Activated effector memory CD4-positive, alpha-beta T cell treated with anti-CD3 and anti-CD28 coated beads, Interleukin-2, amount 50 U/mL, for 16 hours (primary cell): ENCODE results near the gene TASOR.
"Not testable (repeated sequence)": the region's sequence is repeated elsewhere in the genome, so short reads cannot be mapped to it uniquely, and the experiment has no call there.

Experiments used
- DNase-seq: peaks from one replicate; pipeline ENCODE4 v3.0.0-alpha.2; 2020

Gene TASOR

DNA sequence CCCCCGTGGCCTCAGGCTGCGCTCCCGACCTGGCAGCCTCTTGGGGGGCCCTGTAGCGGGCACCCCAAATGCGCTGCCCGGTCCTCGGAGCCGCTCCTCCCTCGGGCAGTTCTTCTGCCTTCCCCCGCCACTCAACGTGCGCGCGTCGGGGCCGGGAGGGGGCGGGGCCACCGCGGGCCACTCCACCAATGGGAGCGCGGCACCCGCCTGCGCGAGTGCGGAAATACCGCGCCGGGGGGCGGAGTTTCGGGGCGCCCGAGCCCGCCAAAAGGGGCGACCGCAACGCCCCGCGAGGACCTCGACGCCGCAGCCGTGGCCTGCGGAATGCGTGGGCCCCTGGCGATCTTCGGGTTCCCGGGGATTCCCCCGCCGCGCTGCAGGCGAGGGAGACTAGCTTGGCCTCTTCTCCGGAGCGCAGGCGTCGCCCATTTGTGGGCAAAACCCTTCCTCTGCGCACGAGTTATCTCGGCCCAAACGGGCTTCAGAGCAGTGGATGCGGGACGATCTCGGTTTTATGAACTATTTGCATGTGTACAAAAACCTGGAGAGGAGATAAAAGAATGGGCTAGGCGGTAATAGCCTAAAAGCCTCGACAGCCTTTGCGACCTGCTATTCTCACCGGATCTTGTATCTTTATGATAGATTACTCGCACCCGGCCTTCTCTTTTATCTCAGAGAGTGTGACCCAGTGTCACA is at the start of gene TASOR:
Gene TASOR (minus strand): TSS at position 144 of the 696 bp plus-strand sequence. CDS start 259 bp downstream, outside the sequence.
- peak; percentile 96 for DNase-seq

DNA sequence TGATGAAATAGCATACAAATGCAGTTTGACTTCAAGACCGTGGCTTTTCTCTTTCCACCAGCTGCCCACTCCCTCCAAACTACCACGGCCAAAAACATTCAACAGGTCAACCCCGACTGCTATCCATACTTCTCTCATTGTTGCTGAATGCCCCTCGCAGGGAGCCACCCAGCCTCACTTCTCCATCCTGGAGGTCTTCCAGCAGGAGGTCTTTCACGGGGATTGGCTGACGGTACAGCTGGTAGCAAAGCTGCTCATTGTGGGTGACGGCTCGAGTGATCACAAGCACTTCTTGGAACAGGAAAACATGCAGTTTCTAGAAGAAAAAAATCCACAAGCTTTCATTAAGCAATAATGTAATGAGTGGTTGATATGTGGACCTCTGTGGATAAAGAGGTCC is 49.0 kb upstream of the TASOR start:
- DNase-seq, result no peak

DNA sequence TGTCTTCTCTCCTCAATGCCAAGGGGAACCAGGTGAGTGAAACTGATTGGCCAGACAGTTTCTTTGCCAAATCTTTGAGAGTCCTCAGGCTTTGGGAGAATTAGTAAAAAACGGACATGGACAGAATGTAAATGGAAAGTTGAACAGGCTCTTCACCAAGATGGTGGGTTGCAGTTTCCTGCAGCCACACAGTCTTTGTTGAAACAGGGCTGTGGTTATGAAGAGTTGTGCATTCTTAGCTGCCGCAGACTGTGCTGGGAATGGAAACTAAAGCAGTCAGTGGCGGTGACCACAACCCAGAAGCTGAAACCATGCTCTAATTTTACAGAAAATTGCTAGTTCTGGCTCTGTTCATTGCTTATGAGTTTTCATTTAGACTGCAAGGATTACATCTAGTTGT is 42.1 kb upstream of the TASOR start:
- DNase-seq, result peak; percentile 76

GRCh38 chr3:56724676-56725075 is 41.6 kb upstream of the TASOR start:
- DNase-seq, result no peak

GRCh38 chr3:56720849-56721248 is 37.8 kb upstream of the TASOR start:
- no peak for DNase-seq

DNA sequence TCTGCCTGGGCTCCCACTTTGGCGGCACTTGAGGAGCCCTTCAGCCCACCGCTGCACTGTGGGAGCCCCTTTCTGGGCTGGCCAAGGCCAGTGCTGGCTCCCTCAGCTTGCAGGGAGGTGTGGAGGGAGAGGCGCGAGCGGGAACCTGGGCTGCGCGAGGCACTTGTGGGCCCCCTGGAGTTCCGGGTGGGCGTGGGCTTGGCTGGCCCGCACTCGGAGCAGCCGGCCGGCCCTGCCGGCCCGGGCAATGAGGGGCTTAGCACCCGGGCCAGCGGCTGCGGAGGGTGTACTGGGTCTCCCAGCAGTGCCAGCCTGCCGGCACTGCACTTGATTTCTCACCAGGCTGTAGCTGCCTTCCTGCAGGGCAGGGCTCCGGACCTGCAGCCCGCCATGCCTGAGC is 35.7 kb upstream of the TASOR start:
- not testable (repeated sequence) for DNase-seq

DNA sequence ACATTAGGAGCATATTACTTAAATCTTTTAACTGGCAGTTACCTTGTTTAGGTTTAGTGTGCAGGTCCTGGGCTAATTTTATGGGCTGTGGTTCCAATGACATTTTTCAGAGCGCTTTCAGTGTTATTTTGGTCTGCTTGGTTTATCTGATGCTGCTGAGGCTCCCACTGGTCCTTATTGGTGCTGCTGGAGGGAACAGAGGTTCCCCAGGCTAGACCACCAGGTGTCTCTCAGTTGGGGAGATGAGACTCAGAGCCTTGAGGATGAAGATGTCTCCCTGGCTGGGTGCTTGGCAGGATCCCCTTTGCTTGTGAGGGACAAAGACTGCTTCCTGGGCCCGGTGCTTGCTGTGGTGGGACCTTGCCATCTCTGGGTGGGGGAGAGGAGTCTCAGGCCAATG is 28.3 kb upstream of the TASOR start:
- no peak for DNase-seq

- not testable (repeated sequence) for DNase-seq
Observed at GRCh38 chr3:56707412-56707811, 24.3 kb upstream of the TASOR start.

- DNase-seq, result no peak
Observed at GRCh38 chr3:56706629-56707028, 23.6 kb upstream of the TASOR start.

GRCh38 chr3:56704706-56705105 is 21.6 kb upstream of the TASOR start:
- no peak for DNase-seq

DNA sequence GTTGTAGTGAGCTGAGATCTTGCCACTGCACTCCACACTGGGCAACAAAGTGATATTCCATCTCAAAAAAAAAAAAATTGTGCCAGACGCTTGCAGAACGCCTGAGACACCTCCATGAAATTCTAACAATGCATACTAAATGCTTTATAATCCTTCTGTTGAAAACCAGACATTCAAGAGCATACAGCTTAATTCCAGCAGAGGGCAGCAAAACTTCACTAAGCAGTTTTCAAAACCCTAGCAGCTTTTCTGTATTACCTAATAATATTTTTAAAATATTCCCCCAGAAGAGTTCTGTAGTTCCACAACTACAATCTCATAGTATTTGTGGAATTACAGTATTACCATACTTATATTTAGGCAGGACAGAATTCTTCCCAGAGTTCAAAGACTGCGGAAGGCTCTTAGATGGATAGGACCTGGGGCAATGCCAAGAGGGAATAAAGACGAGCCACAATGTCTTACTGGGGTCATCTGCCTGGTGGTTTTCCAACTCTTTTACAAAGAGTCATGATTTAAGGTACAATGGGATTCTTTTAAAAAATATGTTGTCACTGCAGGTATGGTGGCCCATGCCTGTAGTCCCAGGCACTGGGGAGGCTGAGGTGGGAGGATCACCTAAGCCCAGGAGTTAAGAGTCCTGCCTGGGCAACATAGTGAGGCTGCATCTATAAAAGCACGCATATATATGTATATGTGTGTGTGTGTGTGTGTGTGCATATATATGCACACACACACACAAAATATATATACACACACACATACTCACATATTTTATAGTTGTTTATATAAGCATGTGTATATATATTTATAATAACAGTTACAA is 19.6 kb upstream of the TASOR start:
- DNase-seq, result no peak

DNA sequence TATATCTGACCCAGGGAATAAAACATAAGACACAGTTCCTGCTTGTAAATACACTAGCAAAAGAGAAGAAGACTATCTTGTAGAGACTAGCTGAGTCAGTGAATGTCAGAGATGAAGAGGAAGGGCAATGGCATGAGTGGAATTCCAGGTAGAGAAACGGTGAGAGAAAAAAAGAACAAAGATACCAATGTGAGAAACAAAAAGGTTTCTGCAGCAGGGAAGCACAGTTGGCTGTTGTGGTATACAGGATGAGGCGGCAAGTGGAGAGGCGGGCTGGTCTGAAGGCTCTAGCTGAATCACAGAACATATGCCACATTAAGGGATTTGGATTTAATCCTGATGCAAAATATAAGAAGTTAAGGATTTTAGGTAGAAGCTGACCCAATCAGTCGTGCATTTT is 17.1 kb upstream of the TASOR start:
- DNase-seq, result no peak

GRCh38 chr3:56694867-56695683 is 12.0 kb upstream of the TASOR start:
- DNase-seq, result no peak

DNA sequence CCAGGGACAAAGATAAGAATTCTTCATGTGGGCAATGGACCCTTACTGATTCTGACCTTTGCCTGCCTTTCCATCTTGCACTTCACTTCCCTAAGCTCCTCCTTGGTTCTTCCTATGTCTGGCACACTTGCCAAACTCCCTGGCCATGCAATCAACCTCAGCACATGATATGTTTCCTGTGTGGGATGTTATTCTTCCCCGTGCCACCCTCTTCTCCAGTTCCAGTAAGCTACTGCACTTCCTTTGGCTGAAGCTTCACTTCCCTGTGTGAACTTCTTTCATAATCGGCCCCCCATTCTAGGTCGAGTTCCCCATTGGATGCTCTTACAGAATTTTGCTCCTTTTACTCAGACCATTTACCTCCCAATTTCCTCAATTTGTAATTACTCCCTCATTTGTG is 10.7 kb upstream of the TASOR start:
- DNase-seq, result no peak

- DNase-seq, result not testable (repeated sequence)
Observed at GRCh38 chr3:56692520-56693433, 9.7 kb upstream of the TASOR start.

DNA sequence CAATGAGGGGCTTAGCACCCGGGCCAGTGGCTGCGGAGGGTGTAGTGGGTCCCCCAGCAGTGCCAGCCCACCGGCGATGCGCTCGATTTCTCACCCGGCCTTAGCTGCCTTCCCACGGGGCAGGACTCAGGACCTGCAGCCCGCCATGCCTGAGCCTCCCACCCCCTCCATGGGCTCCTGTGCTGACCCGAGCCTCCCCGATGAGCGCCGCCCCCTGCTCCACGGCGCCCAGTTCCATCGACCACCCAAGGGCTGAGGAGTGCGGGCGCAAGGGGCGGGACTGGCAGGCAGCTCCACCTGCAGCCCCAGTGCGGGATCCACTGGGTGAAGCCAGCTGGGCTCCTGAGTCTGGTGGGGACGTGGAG is 8.9 kb upstream of the TASOR start:
- DNase-seq, result not testable (repeated sequence)

DNA sequence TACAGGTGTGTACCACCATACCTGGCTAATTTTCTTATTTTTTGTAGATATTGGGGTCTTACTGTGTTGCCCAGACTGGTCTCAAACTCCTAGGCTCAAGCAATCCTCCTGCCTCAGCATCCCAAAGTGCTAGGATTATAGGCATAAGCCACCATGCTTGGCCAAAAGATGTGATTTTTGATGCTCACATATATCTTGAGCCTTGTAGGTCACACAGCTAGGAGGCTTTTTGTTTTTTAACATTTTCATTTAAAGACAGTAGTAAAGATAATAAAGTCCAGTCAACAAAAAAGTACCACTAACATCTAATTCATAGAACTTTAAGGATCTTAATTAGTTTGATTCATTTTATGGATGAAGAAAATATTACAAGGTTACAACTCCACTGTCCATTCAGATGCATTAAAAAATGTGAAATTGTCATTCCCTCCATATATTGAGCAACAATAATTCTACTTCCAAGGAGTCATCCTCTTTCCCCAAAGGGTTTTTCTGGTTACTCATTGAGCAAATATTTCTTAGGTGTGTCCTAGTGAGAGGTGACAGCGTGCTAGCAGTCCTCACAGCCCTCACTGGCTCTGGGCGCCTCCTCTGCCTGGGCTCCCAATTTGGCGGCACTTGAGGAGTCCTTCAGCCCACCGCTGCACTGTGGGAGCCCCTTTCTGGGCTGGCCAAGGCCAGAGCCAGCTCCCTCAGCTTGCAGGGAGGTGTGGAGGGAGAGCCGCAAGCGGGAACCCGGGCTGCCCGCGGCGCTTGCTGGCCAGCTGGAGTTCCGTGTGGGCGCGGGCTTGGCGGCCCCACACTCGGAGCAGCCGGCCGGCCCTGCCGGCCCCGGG is 8.3 kb upstream of the TASOR start:
- DNase-seq, result no peak

DNA sequence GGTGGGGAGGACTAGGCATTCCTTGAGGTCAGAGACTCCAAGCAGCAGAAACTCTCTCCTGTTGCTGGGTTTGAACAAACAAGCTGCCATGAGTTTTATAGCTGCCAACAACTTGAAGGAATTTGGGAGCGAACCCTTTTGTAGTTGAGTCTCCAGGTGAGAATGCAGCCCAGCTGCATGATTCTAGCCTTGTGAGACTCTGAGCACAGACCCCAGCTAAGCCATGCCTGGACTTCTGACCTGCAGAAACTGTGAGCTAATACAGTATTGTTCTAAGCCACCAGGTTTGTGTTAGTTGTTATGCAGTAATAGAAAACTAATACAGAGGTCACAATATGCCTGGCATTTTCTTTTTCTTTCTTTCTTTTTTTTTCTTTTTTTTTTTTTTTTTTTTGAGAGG is 6.2 kb upstream of the TASOR start:
- DNase-seq, result no peak

DNA sequence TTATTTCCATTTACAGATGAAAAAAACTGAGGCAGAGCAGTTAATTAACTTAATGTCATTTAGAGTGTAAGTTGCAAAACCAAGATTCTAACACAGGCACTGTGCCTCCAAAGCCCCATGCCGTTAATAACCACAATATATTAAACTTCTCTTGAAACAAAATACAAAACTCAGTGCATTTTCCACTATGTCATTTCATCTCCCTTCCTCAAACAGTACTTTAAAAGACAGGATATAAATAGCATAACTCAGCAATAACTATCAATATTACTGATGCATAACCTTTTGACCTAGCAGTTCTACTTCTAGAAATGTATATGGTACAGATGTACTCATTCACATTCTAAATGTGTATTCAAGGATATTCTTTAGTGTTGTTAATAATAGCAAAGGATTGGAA is 5.1 kb upstream of the TASOR start:
- DNase-seq, result no peak

GRCh38 chr3:56684029-56684428 is 964 bp upstream of the TASOR start:
- DNase-seq, result no peak

GRCh38 chr3:56682462-56683121 is 473 bp downstream of the TASOR start:
- peak; percentile 92 for DNase-seq
